Thyroid gland (tissue), 4 donors: ENCODE data around the gene PLEKHA7.

Experiments
- POLR2A ChIP-seq, 2 donors: fragments of 450-650 bp; IDR thresholded peaks; one replicate each; pipeline ENCODE4 v1.6.1; 2017; ENCODE audit warnings: antibody characterized with exemption in 2 of 2, mild to moderate bottlenecking in 2 of 2, moderate library complexity in 1 of 2
- TF ChIP-seq, protein P1 (sequence below), 6 experiments: fragments of 200-600 bp in 3 of 6; fragments of 450-650 bp in 3 of 6; sonication (generic) in 3 of 6; IDR thresholded peaks; one replicate each; pipeline ENCODE4 v1.5.1; 2016 to 2019; ENCODE audit warnings: antibody characterized with exemption in 6 of 6, mild to moderate bottlenecking in 2 of 6, inconsistent platforms in 1 of 6, moderate library complexity in 1 of 6

DNA sequence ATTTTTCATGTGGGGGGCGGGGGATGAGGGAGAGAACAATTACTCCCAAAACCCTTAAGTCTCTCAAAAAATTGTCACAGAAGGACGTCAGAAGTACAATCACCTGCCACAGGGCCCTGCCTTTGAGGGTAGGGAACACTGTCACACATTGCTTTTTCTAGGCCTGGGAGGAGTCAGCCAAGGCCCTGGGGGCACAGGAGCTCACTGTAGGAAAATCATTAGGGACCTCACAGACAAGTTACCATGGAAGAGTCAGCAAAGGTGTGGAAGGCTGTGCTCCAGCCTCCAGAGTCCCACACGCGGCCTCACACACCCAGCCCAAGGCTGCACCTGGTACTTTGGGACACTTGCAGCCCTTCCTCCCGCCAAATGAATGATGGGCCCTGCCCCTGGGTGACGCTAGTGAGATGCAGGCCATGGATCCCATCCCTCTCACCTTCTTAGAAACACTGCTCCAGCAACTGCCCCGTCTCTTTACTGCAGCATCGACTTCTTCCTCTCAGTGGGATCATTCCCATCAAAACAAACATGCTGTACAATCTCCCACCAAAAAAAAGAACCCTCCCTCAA, 3.3 kb downstream of the PLEKHA7 start:
- no peak for TF ChIP-seq POLR2A (IDR thresholded peaks at IDR 0.05)
- TF ChIP-seq, protein P1, sequence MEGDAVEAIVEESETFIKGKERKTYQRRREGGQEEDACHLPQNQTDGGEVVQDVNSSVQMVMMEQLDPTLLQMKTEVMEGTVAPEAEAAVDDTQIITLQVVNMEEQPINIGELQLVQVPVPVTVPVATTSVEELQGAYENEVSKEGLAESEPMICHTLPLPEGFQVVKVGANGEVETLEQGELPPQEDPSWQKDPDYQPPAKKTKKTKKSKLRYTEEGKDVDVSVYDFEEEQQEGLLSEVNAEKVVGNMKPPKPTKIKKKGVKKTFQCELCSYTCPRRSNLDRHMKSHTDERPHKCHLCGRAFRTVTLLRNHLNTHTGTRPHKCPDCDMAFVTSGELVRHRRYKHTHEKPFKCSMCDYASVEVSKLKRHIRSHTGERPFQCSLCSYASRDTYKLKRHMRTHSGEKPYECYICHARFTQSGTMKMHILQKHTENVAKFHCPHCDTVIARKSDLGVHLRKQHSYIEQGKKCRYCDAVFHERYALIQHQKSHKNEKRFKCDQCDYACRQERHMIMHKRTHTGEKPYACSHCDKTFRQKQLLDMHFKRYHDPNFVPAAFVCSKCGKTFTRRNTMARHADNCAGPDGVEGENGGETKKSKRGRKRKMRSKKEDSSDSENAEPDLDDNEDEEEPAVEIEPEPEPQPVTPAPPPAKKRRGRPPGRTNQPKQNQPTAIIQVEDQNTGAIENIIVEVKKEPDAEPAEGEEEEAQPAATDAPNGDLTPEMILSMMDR (IDR thresholded peaks at IDR 0.05): no peak
